IMR-90 (cell line): ENCODE results near the gene ALX4. TPM values are rescaled to one million over a fixed set of nuclear protein-coding genes. Genes with fewer than 3 reads are reported as not detected.

Source experiments
- ATAC-seq: fragments of 200-7000 bp; cut with Tn5 transposase; 2 replicates; pipeline ENCODE4 v1.9.1; 2020; ENCODE audit warnings: low read depth, mild to moderate bottlenecking, moderate library complexity
- BruUV-seq: library from RNA; stranded (reverse); fragments of 400-500 nt; replicated peaks from 2 replicates; lab custom pipeline; 2021; lab: Mats Ljungman, UMichigan
- CTCF ChIA-PET: fragments of 300-600 bp; formaldehyde crosslinking; extraction: SDS; loops from one replicate; lab custom pipeline; 2021; ENCODE audit warnings: antibody characterized with exemption; lab: Yijun Ruan, JAX
- POLR2A ChIA-PET: fragments of 300-600 bp; sonication (Branson Sonifier 250); formaldehyde crosslinking; loops from one replicate; lab custom pipeline; 2022; ENCODE audit warnings: antibody characterized with exemption; ENCODE audit not compliant: unreplicated experiment; lab: Charles Lee
- DNase-seq: peaks from one replicate; pipeline ENCODE4 v3.0.0; 2013
- H2AFZ ChIP-seq: replicated peaks from 2 replicates; pipeline ENCODE3; 2013; ENCODE audit warnings: low read length, mild to moderate bottlenecking; ENCODE audit not compliant: poor library complexity
- H2AK5ac ChIP-seq: 2 replicates; pipeline ENCODE4 v1.6.1; 2013; ENCODE audit warnings: low read depth, low read length, inconsistent platforms
- H2AK9ac ChIP-seq: replicated peaks from 2 replicates; pipeline ENCODE3; 2013; ENCODE audit warnings: mild to moderate bottlenecking, low read depth, low read length, moderate library complexity; ENCODE audit not compliant: poor library complexity
- H2BK120ac ChIP-seq: 2 replicates; pipeline ENCODE4 v1.6.1; 2013; ENCODE audit warnings: low read depth, low read length, inconsistent platforms
- H2BK15ac ChIP-seq: 3 replicates; pipeline ENCODE4 v1.6.1; 2013; ENCODE audit warnings: low read depth, low read length, inconsistent platforms
- H2BK20ac ChIP-seq: 2 replicates; pipeline ENCODE4 v1.6.1; 2013; ENCODE audit warnings: low read depth, mild to moderate bottlenecking, inconsistent platforms, low read length, moderate library complexity
- H2BK5ac ChIP-seq: 2 replicates; pipeline ENCODE4 v1.6.1; 2013; ENCODE audit warnings: mild to moderate bottlenecking, low read depth, low read length, inconsistent platforms; ENCODE audit not compliant: poor library complexity, severe bottlenecking
- H3K14ac ChIP-seq: replicated peaks from 2 replicates; pipeline ENCODE4 v1.6.1; 2013; ENCODE audit warnings: low read depth, low read length, inconsistent platforms
- H3K18ac ChIP-seq: 2 replicates; pipeline ENCODE4 v1.6.1; 2013; ENCODE audit warnings: low read depth, low read length, control low read depth
- H3K23ac ChIP-seq: 2 replicates; pipeline ENCODE4 v1.6.1; 2013; ENCODE audit warnings: low read depth, low read length, inconsistent platforms
- H3K27ac ChIP-seq: 2 replicates; pipeline ENCODE4 v1.5.1; 2013; ENCODE audit warnings: mild to moderate bottlenecking, control low read depth, low read length; ENCODE audit not compliant: insufficient read depth
- H3K27me3 ChIP-seq: 2 replicates; pipeline ENCODE4 v1.6.1; 2013; ENCODE audit warnings: low read length; ENCODE audit not compliant: control insufficient read depth, insufficient read depth
- H3K36me3 ChIP-seq: 2 replicates; pipeline ENCODE4 v1.6.1; 2013; ENCODE audit warnings: low read length, mixed read lengths; ENCODE audit not compliant: control insufficient read depth, insufficient read depth
- H3K4ac ChIP-seq: 2 replicates; pipeline ENCODE4 v1.6.1; 2013; ENCODE audit warnings: low read depth, low read length, inconsistent platforms
- H3K4me1 ChIP-seq: 2 replicates; pipeline ENCODE4 v1.6.1; 2013; ENCODE audit warnings: low read length, mixed read lengths; ENCODE audit not compliant: control insufficient read depth, insufficient read depth
- H3K4me2 ChIP-seq: 2 replicates; pipeline ENCODE4 v1.6.1; 2013; ENCODE audit warnings: low read depth, mild to moderate bottlenecking, control low read depth, low read length, moderate library complexity
- H3K4me3 ChIP-seq: 2 replicates; pipeline ENCODE4 v1.5.1; 2013; ENCODE audit warnings: low read depth, mild to moderate bottlenecking, control low read depth, low read length, moderate library complexity; ENCODE audit not compliant: insufficient read depth
- H3K56ac ChIP-seq: 2 replicates; pipeline ENCODE4 v1.6.1; 2013; ENCODE audit warnings: low read length, inconsistent platforms; ENCODE audit not compliant: insufficient read depth; ENCODE audit errors: extremely low read depth
- H3K79me1 ChIP-seq, 2 experiments: 2 replicates each; pipeline ENCODE4 v1.6.1; 2013; ENCODE audit warnings: low read length in 2 of 2, inconsistent platforms in 1 of 2, low read depth in 1 of 2
- H3K9ac ChIP-seq: 2 replicates; pipeline ENCODE4 v1.6.1; 2013; ENCODE audit warnings: low read depth, low read length, control low read depth
- H3K9me1 ChIP-seq: 2 replicates; pipeline ENCODE4 v1.6.1; 2013; ENCODE audit warnings: low read length, inconsistent platforms; ENCODE audit not compliant: insufficient read depth
- H3K9me3 ChIP-seq: 2 replicates; pipeline ENCODE4 v1.6.1; 2013; ENCODE audit warnings: low read length; ENCODE audit not compliant: control insufficient read depth, insufficient read depth
- H4K20me1 ChIP-seq: 2 replicates; pipeline ENCODE4 v1.6.1; 2013; ENCODE audit warnings: low read length, inconsistent platforms; ENCODE audit not compliant: insufficient read depth
- H4K5ac ChIP-seq: 2 replicates; pipeline ENCODE4 v1.6.1; 2013; ENCODE audit warnings: mild to moderate bottlenecking, low read depth, low read length, control low read depth
- H4K8ac ChIP-seq, 2 experiments: 2 replicates each; pipeline ENCODE4 v1.6.1; 2013; ENCODE audit warnings: low read depth in 2 of 2, low read length in 2 of 2, control low read depth in 1 of 2, inconsistent platforms in 1 of 2
- H4K91ac ChIP-seq: 2 replicates; pipeline ENCODE4 v1.6.1; 2013; ENCODE audit warnings: low read depth, low read length, inconsistent platforms; ENCODE audit not compliant: insufficient read depth
- BHLHE40 ChIP-seq: fragments of 150-350 bp; IDR thresholded peaks from 2 replicates; pipeline ENCODE4 v1.6.1; 2016; ENCODE audit warnings: mild to moderate bottlenecking, low read depth, low read length
- CEBPB ChIP-seq: IDR thresholded peaks from 2 replicates; pipeline ENCODE4 v1.6.1; 2012; ENCODE audit warnings: low read depth, low read length, improper control_type of control experiment
- CHD1 ChIP-seq: IDR thresholded peaks from 2 replicates; pipeline ENCODE4 v1.6.1; 2012; ENCODE audit warnings: low read depth, low read length, improper control_type of control experiment
- CTCF ChIP-seq: conservative IDR thresholded peaks from 2 replicates; pipeline ENCODE4 v1.5.1; 2012; ENCODE audit warnings: mild to moderate bottlenecking, low read depth, low read length, improper control_type of control experiment
- ELK1 ChIP-seq: fragments of 150-350 bp; IDR thresholded peaks from 2 replicates; pipeline ENCODE4 v1.6.1; 2016; ENCODE audit warnings: low read depth, mild to moderate bottlenecking, low read length, moderate library complexity, borderline replicate concordance
- FOS ChIP-seq: fragments of 150-350 bp; IDR thresholded peaks from 2 replicates; pipeline ENCODE4 v1.6.1; 2016; ENCODE audit warnings: low read depth, low read length
- MAFK ChIP-seq: IDR thresholded peaks from 2 replicates; pipeline ENCODE4 v1.6.1; 2012; ENCODE audit warnings: low read depth, low read length, improper control_type of control experiment
- MAZ ChIP-seq: IDR thresholded peaks from 2 replicates; pipeline ENCODE4 v1.6.1; 2012; ENCODE audit warnings: low read depth, mild to moderate bottlenecking, low read length, improper control_type of control experiment, moderate library complexity, borderline replicate concordance
- MXI1 ChIP-seq: IDR thresholded peaks from 2 replicates; pipeline ENCODE4 v1.6.1; 2012; ENCODE audit warnings: low read depth, mild to moderate bottlenecking, low read length, moderate library complexity, borderline replicate concordance
- NFE2L2 ChIP-seq: fragments of 150-350 bp; IDR thresholded peaks from 2 replicates; pipeline ENCODE4 v1.6.1; 2016; ENCODE audit warnings: low read depth, mild to moderate bottlenecking, low read length
- POLR2A ChIP-seq: IDR thresholded peaks from 2 replicates; pipeline ENCODE4 v1.6.1; 2012; ENCODE audit warnings: mild to moderate bottlenecking, low read depth, low read length
- RAD21 ChIP-seq: IDR thresholded peaks from 2 replicates; pipeline ENCODE4 v1.6.1; 2012; ENCODE audit warnings: low read length, improper control_type of control experiment
- RCOR1 ChIP-seq: IDR thresholded peaks from 2 replicates; pipeline ENCODE4 v1.6.1; 2012; ENCODE audit warnings: mild to moderate bottlenecking, low read length, improper control_type of control experiment; ENCODE audit not compliant: insufficient replicate concordance
- RFX5 ChIP-seq: IDR thresholded peaks from 2 replicates; pipeline ENCODE4 v1.8.0; 2012; ENCODE audit warnings: low read depth, mild to moderate bottlenecking, low read length, moderate library complexity
- SMC3 ChIP-seq: fragments of 150-350 bp; IDR thresholded peaks from 2 replicates; pipeline ENCODE4 v1.6.1; 2016; ENCODE audit warnings: low read depth, mild to moderate bottlenecking, antibody characterized with exemption, low read length, moderate library complexity
- USF2 ChIP-seq: fragments of 150-350 bp; IDR thresholded peaks from 2 replicates; pipeline ENCODE4 v1.6.1; 2017; ENCODE audit warnings: mild to moderate bottlenecking, antibody characterized with exemption, low read length, low read depth
- WGBS, 2 experiments: methylation state at CpG; one replicate each; pipeline versions ENCODE4 v1.1.5 to v1.1.7; 2013; ENCODE audit warnings: missing lambda C conversion rate in 2 of 2; ENCODE audit not compliant: insufficient read length in 1 of 2; ENCODE audit errors: extremely low coverage in 2 of 2; 5-methylcytosine and 5-hydroxymethylcytosine counted together
- dilution Hi-C: fragments of 300-500 bp; cut with HindIII; formaldehyde crosslinking; loops from one replicate; pipeline ENCODE4 v1.14.3; 2018; ENCODE audit warnings: low sequenced_read_pairs; ENCODE audit not compliant: unreplicated experiment
- in situ Hi-C: fragments of 300-500 bp; cut with MboI; formaldehyde crosslinking; loops from 3 replicates; pipeline ENCODE4 v1.14.3; 2019; ENCODE audit warnings: low sequenced_read_pairs, inconsistent platforms, mixed read lengths
- intact Hi-C: fragments of 100-400 bp; cut with micrococcal nuclease; formaldehyde crosslinking; loops from 2 replicates; pipeline ENCODE4 v1.10.0; 2022
- polyA plus RNA-seq, 3 experiments: library from polyadenylated mRNA; depleted of rRNA; stranded (reverse); fragments of >200 nt; gene quantifications; 2 replicates each; pipeline ENCODE4 v1.2.3, GENCODE V29; 2012; ENCODE audit warnings: low replicate concordance in 1 of 3
- total RNA-seq: library from RNA; depleted of rRNA; stranded (reverse); fragments of >200 nt; gene quantifications from 2 replicates; pipeline ENCODE4 v1.2.3, GENCODE V29; 2012

ALX4 gene
- total and polyA plus RNA-seq, 2 of the 4 experiments (the other 2 are of a cell fraction) = not detected

GRCh38 chr11:44346983-44347382 is 37.0 kb upstream of the ALX4 start:
- H3K79me1 ChIP-seq = no peaks in the 10 kb centered on the region
- H3K4me1 ChIP-seq = no peaks in the 10 kb centered on the region
- no peak overlapping the region for H4K8ac ChIP-seq
- H4K20me1 ChIP-seq = no peaks in the 10 kb centered on the region
- no peak overlapping the region for H2AK9ac ChIP-seq
- no peaks in the 10 kb centered on the region for H3K9me3 ChIP-seq
- no peak overlapping the region for H2BK15ac ChIP-seq
- 60% methylated on average over 1 of the region's 6 CpGs; no CpG with 5 or more reads in 1 of the 2 experiments for WGBS, 2 experiments
- POLR2A ChIA-PET = no interaction called here
- no peak overlapping the region for H4K91ac ChIP-seq
- H2BK20ac ChIP-seq = no peak overlapping the region
- no peak for DNase-seq
- ATAC-seq = no peak
- CTCF ChIA-PET = no interaction called here
- no TSS peak for BruUV-seq
- no peak overlapping the region for H3K27ac ChIP-seq
- H2AFZ ChIP-seq = no peak overlapping the region
- no peak overlapping the region for H2BK120ac ChIP-seq
- no peak overlapping the region for H3K56ac ChIP-seq
- H2AK5ac ChIP-seq = no peak overlapping the region
- H3K18ac ChIP-seq = no peak overlapping the region
- H3K23ac ChIP-seq = no peak overlapping the region
- H2BK5ac ChIP-seq = no peak overlapping the region
- in situ Hi-C loops = no loop called here
- no peak overlapping the region for H3K4ac ChIP-seq
- H3K14ac ChIP-seq = no peak overlapping the region
- no peak overlapping the region for H3K4me3 ChIP-seq
- dilution Hi-C loops = no loop called here
- TF ChIP-seq CHD1 = no peak
- no peak for TF ChIP-seq USF2
- no peak for TF ChIP-seq BHLHE40
- no peak for TF ChIP-seq RFX5
- no peak for TF ChIP-seq SMC3
- no peak for TF ChIP-seq FOS
- TF ChIP-seq POLR2A = no peak
- no peak for TF ChIP-seq CEBPB
- no peak for TF ChIP-seq CTCF
- no peak for TF ChIP-seq NFE2L2
- no peak for TF ChIP-seq ELK1
- no peak for TF ChIP-seq MAZ
- TF ChIP-seq RAD21 = no peak
- no peak for TF ChIP-seq MAFK
- TF ChIP-seq RCOR1 = no peak
- no peak for TF ChIP-seq MXI1
- H3K4me2 ChIP-seq = no peak overlapping the region
- no peak overlapping the region for H3K9ac ChIP-seq
- H4K5ac ChIP-seq = no peak overlapping the region
- H3K9me1 ChIP-seq = no peaks in the 10 kb centered on the region
- H3K27me3 ChIP-seq = peaks cover 40% of the 10 kb centered on the region
- intact Hi-C loops = no loop called here
- no peaks in the 10 kb centered on the region for H3K36me3 ChIP-seq
